T-helper 2 cell treated with Interferon-gamma antibody and Interleukin-4, amounts not matched to agents 5 μg/mL and 100 μg/mL, for 36 hours (primary cell): Measurements from ENCODE around the gene PHAX.
"Not testable (repeated sequence)": the region's sequence is repeated elsewhere in the genome, so short reads cannot be mapped to it uniquely, and the experiment has no call there.

Experiments used
- DNase-seq: peaks from one replicate; pipeline ENCODE4 v3.0.0; 2021; ENCODE audit warnings: low spot score
- H3K27ac Mint-ChIP-seq: one replicate; pipeline ENCODE4 v1.8.0; 2021; ENCODE audit warnings: mild to moderate bottlenecking, mixed read lengths
- H3K27me3 Mint-ChIP-seq: one replicate; pipeline ENCODE4 v1.8.0; 2021; ENCODE audit warnings: low read depth, mixed read lengths
- H3K36me3 Mint-ChIP-seq: one replicate; pipeline ENCODE4 v1.8.0; 2021; ENCODE audit warnings: low read depth, mixed read lengths
- H3K4me1 Mint-ChIP-seq: one replicate; pipeline ENCODE4 v1.8.0; 2021; ENCODE audit warnings: low read depth, mixed read lengths
- H3K4me3 Mint-ChIP-seq: one replicate; pipeline ENCODE4 v1.8.0; 2022; ENCODE audit warnings: mild to moderate bottlenecking, moderate library complexity, mixed read lengths
- H3K9me3 Mint-ChIP-seq: one replicate; pipeline ENCODE4 v1.8.0; 2021; ENCODE audit warnings: mixed read lengths

PHAX gene

GRCh38 chr5:126619781-126620180, 19.0 kb downstream of the PHAX start:
- no peak overlapping the region for H3K4me3 Mint-ChIP-seq

DNA sequence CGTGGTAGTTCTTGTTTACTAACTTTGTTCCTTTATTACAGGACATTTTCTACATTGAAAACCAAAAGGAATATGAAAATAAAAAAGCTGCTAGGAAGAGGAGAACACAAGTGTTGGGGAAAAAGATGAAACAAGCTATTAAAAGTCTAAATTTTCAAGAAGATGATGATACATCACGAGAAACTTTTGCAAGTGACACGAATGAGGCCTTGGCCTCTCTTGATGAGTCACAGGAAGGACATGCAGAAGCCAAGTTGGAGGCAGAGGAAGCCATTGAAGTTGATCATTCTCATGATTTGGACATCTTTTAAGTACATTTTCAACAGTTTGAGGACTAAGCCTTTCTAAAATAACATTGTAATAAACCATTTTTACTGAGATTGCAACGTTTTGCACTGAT, 23.8 kb downstream of the PHAX start:
- peaks cover 36% of the 10 kb centered on the region for H3K36me3 Mint-ChIP-seq
- no peaks in the 10 kb centered on the region for H3K27me3 Mint-ChIP-seq
- no peaks in the 10 kb centered on the region for H3K9me3 Mint-ChIP-seq
- no peak overlapping the region for H3K4me3 Mint-ChIP-seq
- DNase-seq = no peak
- H3K27ac Mint-ChIP-seq = peak overlapping the region; percentile 45
- H3K4me1 Mint-ChIP-seq = peaks cover 6% of the 10 kb centered on the region

More at GRCh38 chr5:126619781-126620180, 19.0 kb downstream of the PHAX start:
- Mint-ChIP-seq H3K4me1 (peaks cover 8% of the 10 kb centered on the region), H3K9me3 (no peaks in the 10 kb centered on the region), H3K27ac (no peak overlapping the region), H3K36me3 (peaks cover 36% of the 10 kb centered on the region), H3K27me3 (no peaks in the 10 kb centered on the region)
- no peak for DNase-seq

DNA sequence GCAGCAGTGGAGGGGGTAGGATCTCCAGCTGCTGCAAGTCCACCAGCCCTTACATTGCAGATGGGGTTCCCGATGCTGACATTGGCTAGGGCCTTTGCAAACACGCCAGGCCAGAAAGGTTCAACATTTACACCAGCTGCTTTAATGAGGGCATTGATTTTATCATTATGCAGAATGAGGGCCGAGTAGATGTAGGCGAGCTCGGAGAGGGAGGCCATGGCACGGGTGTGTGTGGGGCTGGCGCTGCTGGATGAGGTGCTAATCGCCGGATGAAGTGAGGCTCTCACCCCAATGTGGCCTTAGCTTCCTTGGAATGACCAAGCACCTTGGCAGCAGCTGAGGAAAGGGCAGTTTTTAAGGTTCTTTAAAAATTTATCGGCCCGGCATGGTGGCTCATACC, 27.4 kb downstream of the PHAX start:
- no peaks in the 10 kb centered on the region for H3K27me3 Mint-ChIP-seq
- H3K27ac Mint-ChIP-seq = no peak overlapping the region
- H3K36me3 Mint-ChIP-seq = peaks cover 25% of the 10 kb centered on the region
- H3K4me1 Mint-ChIP-seq = peaks cover 6% of the 10 kb centered on the region
- no peak overlapping the region for H3K4me3 Mint-ChIP-seq
- no peaks in the 10 kb centered on the region for H3K9me3 Mint-ChIP-seq
- DNase-seq = no peak

DNA sequence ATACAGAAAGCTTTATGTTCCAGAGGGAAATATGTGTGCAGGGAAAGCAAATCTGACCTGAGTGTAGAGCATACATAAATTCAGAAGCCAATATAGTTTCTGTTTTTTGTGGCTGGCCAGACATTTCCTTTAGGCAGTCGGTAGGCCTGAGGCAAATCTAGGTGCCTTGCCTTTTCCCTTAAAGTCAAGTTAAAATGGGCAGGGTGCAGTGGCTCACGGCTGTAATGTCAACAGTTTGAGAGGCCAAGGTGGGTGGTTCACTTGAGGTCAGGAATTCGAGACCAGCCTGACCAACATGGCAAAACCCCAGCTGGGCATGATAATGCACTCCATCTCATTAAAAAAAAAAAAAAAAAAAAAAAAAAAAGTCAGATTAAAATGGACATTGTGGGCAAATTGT, 31.2 kb downstream of the PHAX start:
- no peak for DNase-seq
- peaks cover 6% of the 10 kb centered on the region for H3K27me3 Mint-ChIP-seq

GRCh38 chr5:126633552-126633951, 32.8 kb downstream of the PHAX start:
- Mint-ChIP-seq H3K4me1 (no peaks in the 10 kb centered on the region), H3K27me3 (peaks cover 6% of the 10 kb centered on the region)

More for the DNA sequence above, 31.2 kb downstream of the PHAX start:
- no peaks in the 10 kb centered on the region for H3K9me3 Mint-ChIP-seq
- H3K36me3 Mint-ChIP-seq = no peaks in the 10 kb centered on the region
- no peak overlapping the region for H3K4me3 Mint-ChIP-seq
- no peak overlapping the region for H3K27ac Mint-ChIP-seq
- H3K4me1 Mint-ChIP-seq = no peaks in the 10 kb centered on the region

DNA sequence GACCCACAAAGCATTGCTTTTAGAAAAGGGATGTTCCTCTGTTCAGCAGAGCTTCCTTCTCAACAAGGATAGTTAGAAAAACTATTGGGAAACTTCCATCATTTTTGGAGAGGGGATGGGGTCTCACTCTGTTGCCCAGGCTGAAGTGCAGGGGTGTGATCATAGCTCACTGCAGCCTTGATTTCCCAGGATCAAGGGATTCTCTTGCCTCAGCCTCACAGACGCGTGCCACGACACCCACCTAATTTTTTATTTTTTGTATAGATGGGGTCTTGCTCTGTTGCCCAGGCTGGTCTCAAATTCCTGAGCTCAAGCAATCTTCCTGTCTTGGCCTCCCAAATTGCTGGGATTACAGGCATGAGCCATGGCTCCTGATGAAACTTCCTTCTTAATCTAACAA, 34.8 kb downstream of the PHAX start:
- DNase-seq = no peak
- no peak overlapping the region for H3K4me3 Mint-ChIP-seq
- no peaks in the 10 kb centered on the region for H3K36me3 Mint-ChIP-seq
- no peaks in the 10 kb centered on the region for H3K4me1 Mint-ChIP-seq
- peaks cover 6% of the 10 kb centered on the region for H3K27me3 Mint-ChIP-seq
- no peak overlapping the region for H3K27ac Mint-ChIP-seq
- H3K9me3 Mint-ChIP-seq = no peaks in the 10 kb centered on the region

More at GRCh38 chr5:126633552-126633951, 32.8 kb downstream of the PHAX start:
- no peaks in the 10 kb centered on the region for H3K9me3 Mint-ChIP-seq
- H3K36me3 Mint-ChIP-seq = no peaks in the 10 kb centered on the region
- H3K4me3 Mint-ChIP-seq = no peak overlapping the region
- H3K27ac Mint-ChIP-seq = no peak overlapping the region
- no peak for DNase-seq

- peaks cover 6% of the 10 kb centered on the region for H3K27me3 Mint-ChIP-seq
- no peak overlapping the region for H3K27ac Mint-ChIP-seq
- no peaks in the 10 kb centered on the region for H3K36me3 Mint-ChIP-seq
- no peak for DNase-seq
- H3K9me3 Mint-ChIP-seq = no peaks in the 10 kb centered on the region
- H3K4me3 Mint-ChIP-seq = no peak overlapping the region
- H3K4me1 Mint-ChIP-seq = peaks cover 2% of the 10 kb centered on the region
Observed at GRCh38 chr5:126636956-126637355, 36.2 kb downstream of the PHAX start.

GRCh38 chr5:126640866-126641265, 40.1 kb downstream of the PHAX start:
- Mint-ChIP-seq H3K4me1 (peaks cover 2% of the 10 kb centered on the region), H3K27me3 (peaks cover 6% of the 10 kb centered on the region), H3K36me3 (no peaks in the 10 kb centered on the region), H3K9me3 (peaks cover 5% of the 10 kb centered on the region), H3K4me3 (no peak overlapping the region), H3K27ac (no peak overlapping the region)
- DNase-seq = no peak

GRCh38 chr5:126641387-126641786, 40.6 kb downstream of the PHAX start:
- Mint-ChIP-seq H3K4me3 (no peak overlapping the region), H3K36me3 (no peaks in the 10 kb centered on the region), H3K27ac (no peak overlapping the region), H3K27me3 (peaks cover 6% of the 10 kb centered on the region), H3K4me1 (peaks cover 2% of the 10 kb centered on the region), H3K9me3 (peaks cover 5% of the 10 kb centered on the region)
- DNase-seq = no peak

DNA sequence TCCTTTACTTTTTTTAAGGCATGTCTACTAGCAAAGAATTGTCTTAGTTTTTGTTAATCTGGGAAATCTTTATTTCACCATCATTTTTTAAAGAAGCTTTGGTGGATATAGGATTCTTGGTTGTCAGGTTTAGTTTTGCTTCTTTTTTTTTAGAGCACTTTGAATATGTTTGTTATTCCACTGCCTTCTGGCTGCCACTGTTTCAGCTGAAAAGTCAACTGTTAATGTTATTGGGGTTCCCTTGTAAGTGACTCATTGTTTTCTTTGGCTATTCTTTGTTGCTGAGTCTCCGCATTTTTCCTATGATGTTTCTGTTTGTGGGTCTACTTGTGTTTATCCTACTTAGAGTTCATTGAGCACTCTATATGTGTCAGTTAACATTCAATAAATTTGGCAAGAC, 44.4 kb downstream of the PHAX start:
- Mint-ChIP-seq H3K27me3 (peaks cover 8% of the 10 kb centered on the region), H3K36me3 (no peaks in the 10 kb centered on the region), H3K4me1 (peaks cover 2% of the 10 kb centered on the region), H3K4me3 (no peak overlapping the region), H3K9me3 (peaks cover 5% of the 10 kb centered on the region), H3K27ac (no peak overlapping the region)
- DNase-seq = no peak

- Mint-ChIP-seq H3K9me3 (peaks cover 5% of the 10 kb centered on the region), H3K4me1 (no peaks in the 10 kb centered on the region), H3K27ac (no peak overlapping the region), H3K36me3 (no peaks in the 10 kb centered on the region), H3K4me3 (no peak overlapping the region), H3K27me3 (peaks cover 20% of the 10 kb centered on the region)
- no peak for DNase-seq
Observed at GRCh38 chr5:126647071-126647470, 46.3 kb downstream of the PHAX start.

GRCh38 chr5:126648471-126648870, 47.7 kb downstream of the PHAX start:
- Mint-ChIP-seq H3K9me3 (peaks cover 5% of the 10 kb centered on the region), H3K4me3 (no peak overlapping the region), H3K27ac (no peak overlapping the region), H3K27me3 (peaks cover 20% of the 10 kb centered on the region), H3K36me3 (no peaks in the 10 kb centered on the region), H3K4me1 (no peaks in the 10 kb centered on the region)
- DNase-seq = no peak

GRCh38 chr5:126649057-126649456, 48.3 kb downstream of the PHAX start:
- not testable (repeated sequence) for H3K27ac Mint-ChIP-seq, H3K4me1 Mint-ChIP-seq, H3K4me3 Mint-ChIP-seq, H3K9me3 Mint-ChIP-seq, DNase-seq, H3K36me3 Mint-ChIP-seq
- peaks cover 22% of the 10 kb centered on the region for H3K27me3 Mint-ChIP-seq

GRCh38 chr5:126649709-126650108, 49.0 kb downstream of the PHAX start:
- not testable (repeated sequence) for H3K4me1 Mint-ChIP-seq, H3K27ac Mint-ChIP-seq, H3K4me3 Mint-ChIP-seq, H3K9me3 Mint-ChIP-seq, H3K36me3 Mint-ChIP-seq, DNase-seq
- peaks cover 24% of the 10 kb centered on the region for H3K27me3 Mint-ChIP-seq

GRCh38 chr5:126650463-126650862, 49.7 kb downstream of the PHAX start:
- no peak for DNase-seq
- Mint-ChIP-seq H3K27ac (no peak overlapping the region), H3K9me3 (peaks cover 1% of the 10 kb centered on the region), H3K4me3 (no peak overlapping the region), H3K36me3 (no peaks in the 10 kb centered on the region), H3K27me3 (peaks cover 26% of the 10 kb centered on the region), H3K4me1 (no peaks in the 10 kb centered on the region)
